Trophoblast cell (in vitro differentiated cells and primary cell): Measurements from ENCODE around the gene FAM83E.
"Not testable (repeated sequence)": the region's sequence is repeated elsewhere in the genome, so short reads cannot be mapped to it uniquely, and the experiment has no call there.

ENCODE experiments used
- DNase-seq, 2 donors: peaks; one replicate each; pipeline ENCODE4 v3.0.0-alpha.2; 2016
- H2AFZ ChIP-seq: 2 replicates; pipeline ENCODE4 v1.6.1; 2013; ENCODE audit warnings: low read length, moderate library complexity, mild to moderate bottlenecking; ENCODE audit not compliant: insufficient read depth, poor library complexity
- H2AK5ac ChIP-seq: 2 replicates; pipeline ENCODE4 v1.6.1; 2013; ENCODE audit warnings: mild to moderate bottlenecking, low read length
- H2BK120ac ChIP-seq: 2 replicates; pipeline ENCODE4 v1.6.1; 2013; ENCODE audit warnings: low read length, mild to moderate bottlenecking, moderate library complexity; ENCODE audit not compliant: insufficient read depth, poor library complexity
- H2BK12ac ChIP-seq: 2 replicates; pipeline ENCODE4 v1.6.1; 2013; ENCODE audit warnings: mild to moderate bottlenecking, low read length, moderate library complexity
- H2BK5ac ChIP-seq: 2 replicates; pipeline ENCODE4 v1.6.1; 2013; ENCODE audit warnings: low read length, low read depth, moderate library complexity, mild to moderate bottlenecking; ENCODE audit not compliant: poor library complexity
- H3K14ac ChIP-seq: 2 replicates; pipeline ENCODE4 v1.6.1; 2013; ENCODE audit warnings: mild to moderate bottlenecking, low read length
- H3K18ac ChIP-seq: 2 replicates; pipeline ENCODE4 v1.6.1; 2013; ENCODE audit warnings: mild to moderate bottlenecking, low read length
- H3K23ac ChIP-seq: 2 replicates; pipeline ENCODE4 v1.6.1; 2013; ENCODE audit warnings: low read length
- H3K27ac ChIP-seq: 2 replicates; pipeline ENCODE4 v1.5.1; 2013; ENCODE audit warnings: low read depth, mild to moderate bottlenecking, inconsistent platforms, low read length, moderate library complexity
- H3K27me3 ChIP-seq: 2 replicates; pipeline ENCODE4 v1.6.1; 2013; ENCODE audit warnings: inconsistent platforms, mild to moderate bottlenecking, low read length, moderate library complexity; ENCODE audit not compliant: insufficient read depth
- H3K36me3 ChIP-seq, 2 experiments: 1 replicate in 1 of 2; 2 replicates in 1 of 2; pipeline ENCODE4 v1.6.1; 2013; ENCODE audit warnings: low read length in 2 of 2, mild to moderate bottlenecking in 2 of 2, moderate library complexity in 1 of 2; ENCODE audit not compliant: insufficient read depth in 2 of 2, control insufficient read depth in 1 of 2
- H3K4ac ChIP-seq: 2 replicates; pipeline ENCODE4 v1.6.1; 2013; ENCODE audit warnings: low read depth, mild to moderate bottlenecking, low read length, moderate library complexity
- H3K4me1 ChIP-seq, 2 experiments: 1 replicate in 1 of 2; 2 replicates in 1 of 2; pipeline ENCODE4 v1.6.1; 2013; ENCODE audit warnings: low read length in 2 of 2, mild to moderate bottlenecking in 2 of 2, moderate library complexity in 1 of 2; ENCODE audit not compliant: insufficient read depth in 2 of 2, control insufficient read depth in 1 of 2
- H3K4me2 ChIP-seq: 2 replicates; pipeline ENCODE4 v1.6.1; 2013; ENCODE audit warnings: inconsistent platforms, mild to moderate bottlenecking, low read length, moderate library complexity
- H3K4me3 ChIP-seq: 2 replicates; pipeline ENCODE4 v1.5.1; 2013; ENCODE audit warnings: mild to moderate bottlenecking, low read depth, low read length, inconsistent platforms
- H3K79me1 ChIP-seq: one replicate; pipeline ENCODE4 v1.6.1; 2013; ENCODE audit warnings: low read length
- H3K79me2 ChIP-seq: 2 replicates; pipeline ENCODE4 v1.6.1; 2013; ENCODE audit warnings: low read length, mild to moderate bottlenecking; ENCODE audit not compliant: control insufficient read depth, insufficient read depth, poor library complexity
- H3K9ac ChIP-seq: 2 replicates; pipeline ENCODE4 v1.6.1; 2013; ENCODE audit warnings: mild to moderate bottlenecking, low read length
- H3K9me3 ChIP-seq: 2 replicates; pipeline ENCODE4 v1.6.1; 2013; ENCODE audit warnings: low read depth, mild to moderate bottlenecking, control low read depth, inconsistent platforms, low read length; ENCODE audit not compliant: insufficient read depth
- H4K12ac ChIP-seq: 2 replicates; pipeline ENCODE4 v1.6.1; 2013; ENCODE audit warnings: low read depth, mild to moderate bottlenecking, low read length, moderate library complexity
- H4K8ac ChIP-seq: 2 replicates; pipeline ENCODE4 v1.6.1; 2013; ENCODE audit warnings: low read depth, mild to moderate bottlenecking, low read length, moderate library complexity
- H4K91ac ChIP-seq: one replicate; pipeline ENCODE4 v1.6.1; 2013; ENCODE audit warnings: low read depth, mild to moderate bottlenecking, low read length, moderate library complexity
- WGBS: extraction: QIAGEN DNeasy Blood & Tissue Kit; methylation state at CpG from one replicate; pipeline ENCODE4 v1.1.7; 2013; ENCODE audit warnings: missing lambda C conversion rate; ENCODE audit not compliant: insufficient read length, insufficient coverage; ENCODE audit errors: extremely low coverage; 5-methylcytosine and 5-hydroxymethylcytosine counted together

Gene FAM83E

GRCh38 chr19:48660852-48661710 lies 46.2 kb upstream of the FAM83E start:
- Histone ChIP-seq H3K79me1 (no peaks in the 10 kb centered on the region), H4K12ac (no peak overlapping the region), H2AFZ (no peak overlapping the region), H4K8ac (no peak overlapping the region), H2BK120ac (no peak overlapping the region), H3K36me3 (no peaks in the 10 kb centered on the region), H3K4me2 (no peak overlapping the region), H4K91ac (no peak overlapping the region), H3K27ac (no peak overlapping the region), H3K18ac (no peak overlapping the region), H2BK5ac (no peak overlapping the region), H3K9ac (no peak overlapping the region), H3K27me3 (no peaks in the 10 kb centered on the region), H3K79me2 (no peaks in the 10 kb centered on the region), H3K4me3 (no peak overlapping the region), H2BK12ac (no peak overlapping the region), H3K23ac (no peak overlapping the region), H3K14ac (no peak overlapping the region), H3K4me1 (no peaks in the 10 kb centered on the region), H3K4ac (no peak overlapping the region), H3K9me3 (no peaks in the 10 kb centered on the region), H2AK5ac (no peak overlapping the region)
- WGBS: no CpG with 5 or more reads among the region's 35 CpGs
- peak; percentile 63 to 78 for DNase-seq

GRCh38 chr19:48659768-48660167 lies 44.9 kb upstream of the FAM83E start:
- WGBS: no CpG with 5 or more reads among the region's 5 CpGs
- Histone ChIP-seq H3K4ac (no peak overlapping the region), H2BK120ac (no peak overlapping the region), H3K18ac (no peak overlapping the region), H4K8ac (no peak overlapping the region), H3K9me3 (no peaks in the 10 kb centered on the region), H3K79me2 (no peaks in the 10 kb centered on the region), H3K23ac (no peak overlapping the region), H2AFZ (no peak overlapping the region), H4K91ac (no peak overlapping the region), H3K9ac (no peak overlapping the region), H3K4me1 (no peaks in the 10 kb centered on the region), H3K79me1 (no peaks in the 10 kb centered on the region), H2BK12ac (no peak overlapping the region), H2AK5ac (no peak overlapping the region), H3K27ac (no peak overlapping the region), H3K27me3 (no peaks in the 10 kb centered on the region), H2BK5ac (no peak overlapping the region), H3K36me3 (no peaks in the 10 kb centered on the region), H3K4me3 (no peak overlapping the region), H4K12ac (no peak overlapping the region), H3K4me2 (no peak overlapping the region), H3K14ac (no peak overlapping the region)
- peak in 1 of 2 donors; percentile 19 for DNase-seq

GRCh38 chr19:48658483-48658882 lies 43.6 kb upstream of the FAM83E start:
- Histone ChIP-seq H4K8ac (no peak overlapping the region), H3K4ac (no peak overlapping the region), H3K14ac (no peak overlapping the region), H3K9me3 (no peaks in the 10 kb centered on the region), H3K4me3 (no peak overlapping the region), H2BK120ac (no peak overlapping the region), H3K4me1 (no peaks in the 10 kb centered on the region), H3K27me3 (no peaks in the 10 kb centered on the region), H3K36me3 (no peaks in the 10 kb centered on the region), H3K79me2 (no peaks in the 10 kb centered on the region), H3K9ac (no peak overlapping the region), H4K12ac (no peak overlapping the region), H3K27ac (no peak overlapping the region), H3K79me1 (no peaks in the 10 kb centered on the region), H3K23ac (no peak overlapping the region), H2BK5ac (no peak overlapping the region), H2BK12ac (no peak overlapping the region), H2AK5ac (no peak overlapping the region), H3K4me2 (no peak overlapping the region), H3K18ac (no peak overlapping the region), H4K91ac (no peak overlapping the region), H2AFZ (no peak overlapping the region)
- no CpG with 5 or more reads among the region's 6 CpGs for WGBS
- no peak for DNase-seq

GRCh38 chr19:48657828-48658227 lies 43.0 kb upstream of the FAM83E start:
- DNase-seq, H3K36me3 ChIP-seq, H4K8ac ChIP-seq, H3K9me3 ChIP-seq, H4K91ac ChIP-seq, H4K12ac ChIP-seq, H3K4ac ChIP-seq, H3K23ac ChIP-seq, H3K27ac ChIP-seq, H3K18ac ChIP-seq, H2AK5ac ChIP-seq, H3K79me1 ChIP-seq, H2AFZ ChIP-seq, H3K79me2 ChIP-seq, H3K4me1 ChIP-seq, H3K4me2 ChIP-seq, H2BK120ac ChIP-seq, H3K4me3 ChIP-seq, H2BK12ac ChIP-seq, H2BK5ac ChIP-seq, H3K14ac ChIP-seq, H3K9ac ChIP-seq, H3K27me3 ChIP-seq: not testable (repeated sequence)
- no CpG with 5 or more reads among the region's 5 CpGs for WGBS
